Measurements from ENCODE around the gene GP1BB. TPM values are rescaled to one million over a fixed set of nuclear protein-coding genes. Genes with fewer than 3 reads are reported as not detected.

The GP1BB gene
- polyA plus RNA-seq, 3 donors, result 0.13 to 1.5 (median 0.26) TPM

DNA sequence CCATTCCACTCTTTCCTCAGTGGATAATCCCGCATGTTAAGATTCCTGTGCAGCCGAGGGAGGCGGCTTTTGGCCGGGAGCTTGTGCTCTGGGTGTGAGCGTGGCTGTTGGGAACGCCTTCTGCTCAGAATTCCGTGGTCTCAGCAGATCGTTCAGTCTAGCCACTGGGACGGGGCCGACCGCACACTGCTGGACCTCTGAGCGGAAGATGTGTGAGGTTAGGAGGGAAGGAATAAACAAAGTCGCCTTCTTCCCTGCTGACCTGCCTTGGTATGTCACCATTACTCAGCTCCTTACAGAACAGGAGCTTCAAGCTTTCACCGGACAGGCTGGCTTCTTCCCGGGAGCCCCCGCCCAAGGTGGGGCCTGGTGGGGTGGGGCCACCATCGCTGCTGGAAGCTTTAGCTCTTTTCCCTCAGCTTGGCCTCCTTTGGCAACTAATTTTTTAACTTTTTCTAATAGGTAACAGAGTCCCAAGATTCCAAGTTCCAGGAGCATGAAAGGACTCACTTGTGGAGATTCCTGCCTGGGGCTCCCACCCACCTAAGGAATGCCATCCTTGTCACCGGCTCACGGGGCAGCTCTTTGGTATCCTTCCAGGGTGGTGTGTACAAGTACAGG is 31.5 kb upstream of the GP1BB start:
- Mint-ChIP-seq H3K36me3 (no peaks in the 10 kb centered on the region), H3K4me1 (peaks cover 44% of the 10 kb centered on the region), H3K27me3 (ENCODE audit: low read depth in 3 of 3) (peaks cover 0 to 1% (median 0%) of the 10 kb centered on the region in 3 donors), H3K9me3 (peaks cover 0 to 2% (median 0%) of the 10 kb centered on the region in 7 donors), H3K27ac (no peak overlapping the region), H3K4me3 (peak overlapping the region in 1 of 2 donors; percentile 45)
- 93% methylated on average over 12 of the region's 19 CpGs for WGBS (ENCODE audit: insufficient coverage)
- H3K27ac ChIP-seq (ENCODE audit: low read depth in 1 of 2, low read length in 2 of 2), result peak overlapping the region in 1 of 2 donors; percentile 3
- DNase-seq, result no peak
- no peak overlapping the region for H2AFZ ChIP-seq (ENCODE audit: insufficient read depth, low read depth, low read length, poor library complexity, severe bottlenecking)
- H3K4me1 ChIP-seq (ENCODE audit: control insufficient read depth in 1 of 2, insufficient read depth in 2 of 2, low read length in 2 of 2), result peaks cover 37 to 38% of the 10 kb centered on the region in 2 donors
- TF ChIP-seq, protein P1, sequence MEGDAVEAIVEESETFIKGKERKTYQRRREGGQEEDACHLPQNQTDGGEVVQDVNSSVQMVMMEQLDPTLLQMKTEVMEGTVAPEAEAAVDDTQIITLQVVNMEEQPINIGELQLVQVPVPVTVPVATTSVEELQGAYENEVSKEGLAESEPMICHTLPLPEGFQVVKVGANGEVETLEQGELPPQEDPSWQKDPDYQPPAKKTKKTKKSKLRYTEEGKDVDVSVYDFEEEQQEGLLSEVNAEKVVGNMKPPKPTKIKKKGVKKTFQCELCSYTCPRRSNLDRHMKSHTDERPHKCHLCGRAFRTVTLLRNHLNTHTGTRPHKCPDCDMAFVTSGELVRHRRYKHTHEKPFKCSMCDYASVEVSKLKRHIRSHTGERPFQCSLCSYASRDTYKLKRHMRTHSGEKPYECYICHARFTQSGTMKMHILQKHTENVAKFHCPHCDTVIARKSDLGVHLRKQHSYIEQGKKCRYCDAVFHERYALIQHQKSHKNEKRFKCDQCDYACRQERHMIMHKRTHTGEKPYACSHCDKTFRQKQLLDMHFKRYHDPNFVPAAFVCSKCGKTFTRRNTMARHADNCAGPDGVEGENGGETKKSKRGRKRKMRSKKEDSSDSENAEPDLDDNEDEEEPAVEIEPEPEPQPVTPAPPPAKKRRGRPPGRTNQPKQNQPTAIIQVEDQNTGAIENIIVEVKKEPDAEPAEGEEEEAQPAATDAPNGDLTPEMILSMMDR (IDR thresholded peaks at IDR 0.05), result no peak
- H3K4me2 ChIP-seq (replicated peaks; ENCODE audit: extremely low read depth, low read length, poor library complexity, severe bottlenecking), result peak overlapping the region; percentile 20
- no peaks in the 10 kb centered on the region for H4K20me1 ChIP-seq (ENCODE audit: insufficient read depth, low read length)
- no peaks in the 10 kb centered on the region for H3K27me3 ChIP-seq (ENCODE audit: control insufficient read depth in 2 of 2, insufficient read depth in 2 of 2, low read length in 2 of 2)
- no peak overlapping the region for H3K4me3 ChIP-seq (replicated peaks in 1 of 3; ENCODE audit: low read depth in 2 of 3, low read length in 3 of 3)
- H3K9me3 ChIP-seq (replicated peaks in 1 of 2; ENCODE audit: control insufficient read depth in 1 of 2, insufficient read depth in 1 of 2, low read length in 2 of 2), result no peaks in the 10 kb centered on the region
- no peaks in the 10 kb centered on the region for H3K36me3 ChIP-seq (replicated peaks in 1 of 2; ENCODE audit: control insufficient read depth in 1 of 2, insufficient read depth in 2 of 2, low read length in 2 of 2)
- H3K9ac ChIP-seq (ENCODE audit: insufficient read depth, low read length, poor library complexity, severe bottlenecking), result no peak overlapping the region
- H3K79me2 ChIP-seq (ENCODE audit: insufficient read depth, low read length), result no peaks in the 10 kb centered on the region
- intact Hi-C loops (cut with micrococcal nuclease), result no loop called here

DNA sequence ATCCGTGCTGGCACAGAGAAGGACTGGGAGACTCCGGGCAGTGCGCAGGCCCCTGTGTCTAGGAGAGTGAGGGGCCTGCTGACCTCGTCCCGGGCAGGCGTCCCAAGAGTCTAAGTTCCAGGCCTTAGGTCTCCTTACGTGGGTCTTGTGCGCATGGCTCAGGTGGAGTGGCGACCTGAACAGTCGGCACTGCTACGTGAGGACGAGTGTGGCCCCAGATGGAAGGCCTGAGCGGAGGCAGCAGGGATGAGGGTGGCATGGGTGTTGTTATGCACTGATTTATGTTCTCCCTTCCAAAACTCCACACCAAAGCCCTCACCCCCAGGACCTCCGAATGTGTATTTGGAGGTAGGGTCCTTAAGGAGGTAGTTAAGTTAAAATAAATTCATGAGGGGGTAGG is 29.8 kb upstream of the GP1BB start:
- TF ChIP-seq, protein P1 (IDR thresholded peaks at IDR 0.05), result no peak
- Histone ChIP-seq H3K27me3 (ENCODE audit: control insufficient read depth in 2 of 2, insufficient read depth in 2 of 2, low read length in 2 of 2) (no peaks in the 10 kb centered on the region), H2AFZ (ENCODE audit: insufficient read depth, low read depth, low read length, poor library complexity, severe bottlenecking) (no peak overlapping the region), H3K27ac (ENCODE audit: low read depth in 1 of 2, low read length in 2 of 2) (no peak overlapping the region), H3K36me3 (replicated peaks in 1 of 2; ENCODE audit: control insufficient read depth in 1 of 2, insufficient read depth in 2 of 2, low read length in 2 of 2) (no peaks in the 10 kb centered on the region), H3K4me2 (replicated peaks; ENCODE audit: extremely low read depth, low read length, poor library complexity, severe bottlenecking) (no peak overlapping the region), H3K79me2 (ENCODE audit: insufficient read depth, low read length) (no peaks in the 10 kb centered on the region), H3K4me3 (replicated peaks in 1 of 3; ENCODE audit: low read depth in 2 of 3, low read length in 3 of 3) (no peak overlapping the region), H3K9me3 (replicated peaks in 1 of 2; ENCODE audit: control insufficient read depth in 1 of 2, insufficient read depth in 1 of 2, low read length in 2 of 2) (no peaks in the 10 kb centered on the region), H3K9ac (ENCODE audit: insufficient read depth, low read length, poor library complexity, severe bottlenecking) (no peak overlapping the region), H4K20me1 (ENCODE audit: insufficient read depth, low read length) (no peaks in the 10 kb centered on the region), H3K4me1 (ENCODE audit: control insufficient read depth in 1 of 2, insufficient read depth in 2 of 2, low read length in 2 of 2) (peaks cover 20 to 21% of the 10 kb centered on the region in 2 donors)
- Mint-ChIP-seq H3K36me3 (no peaks in the 10 kb centered on the region), H3K4me1 (peaks cover 26% of the 10 kb centered on the region), H3K27me3 (ENCODE audit: low read depth in 3 of 3) (peaks cover 0 to 3% (median 2%) of the 10 kb centered on the region in 3 donors), H3K27ac (no peak overlapping the region), H3K4me3 (no peak overlapping the region), H3K9me3 (peaks cover 0 to 2% (median 0%) of the 10 kb centered on the region in 7 donors)
- intact Hi-C loops (cut with micrococcal nuclease), result no loop called here
- DNase-seq, result no peak
- 98% methylated on average over 6 of the region's 14 CpGs for WGBS (ENCODE audit: insufficient coverage)
